ENCODE results near the gene BMP7.

The BMP7 gene

DNA sequence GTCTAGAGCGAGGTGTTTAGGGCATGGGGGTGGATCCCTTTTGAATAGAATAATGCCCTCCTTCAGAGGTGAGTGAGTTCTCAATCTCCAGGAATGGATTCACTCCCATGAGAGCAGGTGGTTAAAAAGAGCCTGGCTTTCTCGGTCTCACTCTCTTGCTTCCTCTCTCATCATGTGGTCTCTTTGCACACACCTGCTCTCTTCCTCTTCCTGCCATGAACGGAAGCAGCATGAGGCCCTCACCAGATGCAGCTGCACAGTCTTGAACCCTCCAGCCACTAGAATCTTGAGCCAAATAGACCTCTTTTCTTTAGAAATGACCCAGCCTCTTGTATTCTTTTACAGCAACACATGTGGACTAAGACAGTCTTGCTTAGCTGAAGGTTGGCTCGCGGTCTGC, 119.3 kb downstream of the BMP7 start:
- DNase-seq (ENCODE audit: low read depth in 2 of 2), result no peak

GRCh38 chr20:57146155-57146554, 120.3 kb downstream of the BMP7 start:
- no peak for DNase-seq (ENCODE audit: low read depth in 2 of 2)

DNA sequence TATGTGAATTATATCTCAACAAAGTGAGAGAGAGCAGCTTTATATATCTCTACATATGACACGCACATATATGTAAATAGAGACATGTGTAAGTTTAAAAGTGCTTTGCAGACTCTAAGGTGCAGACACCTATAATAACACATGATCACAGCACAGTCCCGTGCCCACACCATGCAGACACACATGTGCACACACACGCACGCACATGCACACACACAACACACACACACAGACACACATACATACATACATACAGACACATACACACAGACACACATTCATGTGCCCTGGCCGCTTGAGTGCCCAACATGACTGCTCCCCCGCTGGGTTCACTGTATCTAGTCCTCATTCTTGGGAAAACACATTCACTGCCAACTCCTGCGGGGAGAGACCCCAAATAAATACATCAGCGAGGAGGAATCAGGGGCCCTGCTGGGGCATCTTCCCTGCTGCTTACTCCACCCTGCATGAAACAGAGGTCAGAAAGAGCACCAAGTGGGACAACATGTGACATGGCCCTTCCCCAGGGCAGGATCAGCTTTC, 121.3 kb downstream of the BMP7 start:
- no peak for DNase-seq (ENCODE audit: low read depth in 2 of 2)

DNA sequence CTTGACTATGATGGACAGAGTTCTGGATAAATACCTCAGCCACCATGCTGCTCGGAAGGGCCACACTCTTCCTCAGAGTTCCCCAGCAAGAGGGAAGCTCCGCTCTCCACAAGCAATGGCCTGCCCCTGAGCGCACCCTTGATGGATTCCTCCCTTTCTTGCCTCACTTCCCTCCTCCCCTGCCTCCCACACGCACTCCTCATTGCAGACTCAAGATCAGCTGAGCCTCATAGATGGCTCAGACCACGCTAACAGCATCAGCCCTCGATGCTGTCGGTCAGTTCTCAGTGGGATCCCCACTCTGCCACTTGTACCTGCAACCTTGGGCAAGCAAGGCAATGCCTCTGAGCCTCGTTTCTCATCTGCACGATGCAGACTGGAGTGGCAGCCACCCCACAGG, 123.3 kb downstream of the BMP7 start:
- no peak for DNase-seq (ENCODE audit: low read depth in 2 of 2)

- no peak for DNase-seq (ENCODE audit: low read depth in 2 of 2)
Measured at GRCh38 chr20:57142667-57143066, 123.8 kb downstream of the BMP7 start.

DNA sequence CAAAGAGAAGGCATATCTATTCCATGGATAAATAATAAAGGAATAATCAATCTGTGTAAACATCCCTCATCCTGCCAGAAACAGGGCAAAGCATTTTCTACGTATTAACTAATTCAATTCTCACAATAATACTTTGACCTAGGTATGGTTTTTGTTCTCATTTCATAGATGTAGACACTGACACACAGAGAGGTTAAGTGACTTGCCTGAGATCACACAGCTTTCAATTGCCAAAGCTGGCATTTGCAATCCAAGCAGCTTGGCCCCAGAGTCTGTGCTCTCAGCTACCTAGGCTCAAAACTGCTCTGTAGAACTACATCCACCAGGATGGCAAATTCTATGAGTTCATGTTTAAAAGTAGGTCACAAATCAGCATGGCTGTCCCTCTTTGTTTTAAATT, 124.9 kb downstream of the BMP7 start:
- DNase-seq (ENCODE audit: low read depth in 2 of 2), result no peak

- DNase-seq (ENCODE audit: low read depth in 2 of 2), result no peak
Measured at GRCh38 chr20:57140416-57140965, 126.0 kb downstream of the BMP7 start.

- DNase-seq (ENCODE audit: low read depth in 2 of 2), result no peak
Measured at GRCh38 chr20:57139342-57140093, 126.9 kb downstream of the BMP7 start.

GRCh38 chr20:57138198-57138995, 128.0 kb downstream of the BMP7 start:
- no peak for DNase-seq (ENCODE audit: low read depth in 2 of 2)

- DNase-seq (ENCODE audit: low read depth in 2 of 2), result no peak
Measured at GRCh38 chr20:57137676-57138075, 128.8 kb downstream of the BMP7 start.

GRCh38 chr20:57136734-57137133, 129.7 kb downstream of the BMP7 start:
- no peak for DNase-seq (ENCODE audit: low read depth in 2 of 2)

DNA sequence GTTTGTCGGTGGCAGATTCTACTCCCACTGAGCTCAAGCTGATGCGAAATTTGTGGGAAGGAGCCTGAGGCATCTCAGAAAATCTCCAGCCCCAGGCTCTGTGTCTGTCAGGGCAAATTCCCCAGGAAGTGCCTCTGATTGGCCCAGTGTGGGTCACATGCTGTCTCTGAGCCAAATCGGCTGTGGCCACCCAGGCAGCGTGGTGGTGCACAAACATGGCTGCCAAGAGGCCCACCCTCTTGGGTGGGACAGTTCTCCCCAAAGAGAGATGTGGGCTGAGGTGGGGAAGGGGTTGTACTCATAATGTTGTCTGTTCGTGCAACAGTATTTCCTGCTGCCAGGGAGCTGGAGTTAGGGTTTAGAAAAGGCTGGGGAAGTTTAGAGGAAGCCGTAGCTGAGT, 130.6 kb downstream of the BMP7 start:
- DNase-seq (ENCODE audit: low read depth in 2 of 2), result no peak

DNA sequence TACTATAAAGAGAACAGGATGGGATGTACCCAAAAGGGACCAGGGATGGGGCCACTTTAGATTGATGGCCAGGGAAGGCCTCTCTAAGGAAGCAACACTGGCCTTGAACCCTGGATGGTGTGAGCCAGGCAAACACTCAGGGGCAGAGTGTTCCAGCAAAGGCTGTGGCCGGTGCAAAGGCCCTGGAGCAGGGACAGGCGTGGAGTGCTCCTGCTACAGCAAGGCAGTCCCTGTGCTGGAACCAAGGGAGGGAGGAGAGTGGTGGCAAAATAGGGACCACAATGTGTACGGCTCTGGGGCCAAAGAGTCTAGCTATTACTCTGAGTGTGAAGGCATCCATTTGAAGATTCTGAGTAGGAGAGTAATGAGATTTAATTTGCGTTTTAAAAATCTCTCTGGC, 131.6 kb downstream of the BMP7 start:
- no peak for DNase-seq (ENCODE audit: low read depth in 2 of 2)

- DNase-seq (ENCODE audit: low read depth in 2 of 2), result no peak
Measured at GRCh38 chr20:57133926-57134650, 132.4 kb downstream of the BMP7 start.

- no peak for DNase-seq (ENCODE audit: low read depth in 2 of 2)
Measured at GRCh38 chr20:57131601-57132391, 134.6 kb downstream of the BMP7 start.

DNA sequence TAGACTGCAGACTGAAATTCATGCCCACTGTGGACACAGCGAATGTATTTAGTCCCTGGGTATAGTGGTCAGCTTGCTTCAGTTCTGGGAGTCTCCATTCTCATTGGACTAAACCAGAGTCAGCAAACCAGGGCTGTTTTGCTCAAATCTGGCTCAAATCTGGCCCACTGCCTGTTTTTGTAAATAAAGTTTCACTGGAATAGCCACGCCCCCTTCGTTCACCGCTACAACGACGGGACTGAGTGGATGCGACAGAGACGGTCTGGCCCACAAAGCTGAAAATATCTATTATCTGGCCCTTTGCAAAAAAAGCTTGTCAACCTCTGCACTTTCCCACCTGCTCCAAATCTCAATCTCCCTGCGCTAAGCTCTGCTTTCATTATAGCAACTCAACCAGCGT, 135.4 kb downstream of the BMP7 start:
- DNase-seq (ENCODE audit: low read depth in 2 of 2), result no peak

DNA sequence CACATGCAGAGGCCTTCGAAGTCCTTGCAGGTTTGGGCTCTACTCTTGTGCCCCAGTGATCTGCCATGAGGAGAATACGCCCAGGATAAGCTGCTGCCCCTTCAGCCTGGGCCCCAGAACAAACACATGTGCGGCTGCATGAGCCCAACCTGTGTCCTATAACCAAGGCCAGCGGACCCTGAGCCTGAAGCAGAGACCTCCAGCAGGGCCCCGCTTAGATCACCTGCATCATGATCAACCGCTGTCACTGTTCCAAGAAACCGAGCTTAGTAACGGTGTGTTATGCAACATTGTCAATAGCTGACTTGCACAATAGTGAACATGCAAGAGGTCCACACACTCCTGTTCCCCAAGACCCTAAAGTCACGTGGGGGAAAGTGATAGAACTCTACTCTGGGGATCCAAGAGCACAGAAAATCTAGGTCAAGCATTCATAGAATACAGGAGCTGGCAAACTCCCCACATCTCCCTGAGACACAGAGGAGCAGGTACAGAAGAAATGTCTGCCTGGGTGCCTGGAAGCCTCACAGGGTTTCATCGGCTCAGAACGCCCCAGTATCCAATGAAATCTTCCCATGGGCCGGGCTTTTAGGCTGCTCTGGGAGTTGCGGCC, 136.2 kb downstream of the BMP7 start:
- DNase-seq (ENCODE audit: low read depth in 2 of 2), result no peak

- DNase-seq (ENCODE audit: low read depth in 2 of 2), result no peak
Measured at GRCh38 chr20:57129303-57129702, 137.1 kb downstream of the BMP7 start.

GRCh38 chr20:57128044-57128757, 138.2 kb downstream of the BMP7 start:
- DNase-seq (ENCODE audit: low read depth in 2 of 2), result no peak

GRCh38 chr20:57126481-57127092, 139.9 kb downstream of the BMP7 start:
- DNase-seq (ENCODE audit: low read depth in 2 of 2), result no peak

Data from stimulated activated CD4-positive, alpha-beta T cell treated with anti-CD3 and anti-CD28 coated beads, Interleukin-15, amount 100 ng/mL, for 48 hours (primary cell).